Superior temporal gyrus (tissue), 1 donor: ENCODE data around the gene MAG.

ENCODE experiments used
- DNase-seq: peaks from one replicate; pipeline ENCODE4 v3.0.0-alpha.2; 2016; ENCODE audit errors: extremely low spot score

Gene MAG

DNA sequence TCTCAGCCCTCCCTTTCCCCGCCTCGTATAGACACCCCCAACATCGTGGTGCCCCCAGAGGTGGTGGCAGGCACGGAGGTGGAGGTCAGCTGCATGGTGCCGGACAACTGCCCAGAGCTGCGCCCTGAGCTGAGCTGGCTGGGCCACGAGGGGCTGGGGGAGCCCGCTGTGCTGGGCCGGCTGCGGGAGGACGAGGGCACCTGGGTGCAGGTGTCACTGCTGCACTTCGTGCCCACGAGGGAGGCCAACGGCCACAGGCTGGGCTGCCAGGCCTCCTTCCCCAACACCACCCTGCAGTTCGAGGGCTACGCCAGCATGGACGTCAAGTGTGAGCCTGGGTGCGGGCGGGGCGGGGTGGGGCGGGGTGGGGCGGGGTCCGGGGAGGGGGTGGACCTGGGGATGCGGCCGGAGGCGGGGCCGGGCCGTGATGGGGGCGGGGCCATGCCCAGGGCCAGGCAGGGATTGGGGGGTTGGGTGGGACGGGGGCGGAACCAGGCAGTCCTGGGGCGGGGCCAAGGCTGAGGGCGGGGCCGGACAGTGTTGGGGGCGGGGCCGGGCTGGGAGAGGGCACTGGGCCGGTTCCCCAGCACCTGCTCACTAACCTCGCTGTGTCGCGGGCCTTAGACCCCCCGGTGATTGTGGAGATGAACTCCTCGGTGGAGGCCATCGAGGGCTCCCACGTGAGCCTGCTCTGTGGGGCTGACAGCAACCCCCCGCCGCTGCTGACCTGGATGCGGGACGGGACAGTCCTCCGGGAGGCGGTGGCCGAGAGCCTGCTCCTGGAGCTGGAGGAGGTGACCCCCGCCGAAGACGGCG lies 7.8 kb downstream of the MAG start:
- no peak for DNase-seq

DNA sequence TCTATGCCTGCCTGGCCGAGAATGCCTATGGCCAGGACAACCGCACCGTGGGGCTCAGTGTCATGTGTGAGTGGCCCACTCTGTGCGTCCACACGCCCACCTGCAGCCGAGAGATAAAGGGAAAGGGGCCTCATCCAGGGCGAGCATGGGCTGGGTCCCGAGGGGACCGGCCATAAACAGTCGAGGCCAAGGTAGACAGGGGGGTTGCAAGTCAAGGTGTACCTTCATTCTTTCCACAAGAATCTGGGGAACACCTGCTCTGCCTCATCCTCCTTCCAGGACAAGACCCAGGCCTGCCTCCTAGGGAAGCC lies 8.3 kb downstream of the MAG start:
- no peak for DNase-seq

DNA sequence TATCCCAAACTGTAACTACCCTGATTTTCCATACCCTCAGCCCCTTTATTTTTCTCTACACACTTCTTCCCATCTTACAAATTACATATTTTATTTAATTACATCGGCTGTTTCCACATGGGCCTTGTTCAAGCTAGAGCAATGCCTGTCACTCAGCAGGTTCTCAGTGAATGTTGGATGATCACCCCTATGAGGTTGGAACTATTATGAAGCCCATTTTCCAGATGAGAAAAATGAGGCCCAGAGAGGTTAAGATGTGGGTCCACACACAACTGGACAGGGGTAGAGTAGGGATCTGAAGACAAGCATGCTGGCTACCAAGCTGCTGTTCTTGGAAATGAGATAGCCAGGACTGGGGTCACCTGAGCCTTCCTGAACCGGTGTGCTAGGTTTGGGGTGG lies 10.0 kb downstream of the MAG start:
- DNase-seq = no peak

DNA sequence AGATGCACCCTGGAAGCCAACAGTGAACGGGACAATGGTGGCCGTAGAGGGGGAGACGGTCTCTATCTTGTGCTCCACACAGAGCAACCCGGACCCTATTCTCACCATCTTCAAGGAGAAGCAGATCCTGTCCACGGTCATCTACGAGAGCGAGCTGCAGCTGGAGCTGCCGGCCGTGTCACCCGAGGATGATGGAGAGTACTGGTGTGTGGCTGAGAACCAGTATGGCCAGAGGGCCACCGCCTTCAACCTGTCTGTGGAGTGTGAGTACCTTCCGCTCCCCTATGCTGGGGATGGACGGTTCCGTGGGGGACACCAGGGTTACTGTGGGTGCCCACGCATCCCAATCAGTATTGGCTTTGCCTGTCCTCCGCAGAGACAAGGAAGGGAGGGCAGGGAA lies 10.5 kb downstream of the MAG start:
- DNase-seq = no peak

DNA sequence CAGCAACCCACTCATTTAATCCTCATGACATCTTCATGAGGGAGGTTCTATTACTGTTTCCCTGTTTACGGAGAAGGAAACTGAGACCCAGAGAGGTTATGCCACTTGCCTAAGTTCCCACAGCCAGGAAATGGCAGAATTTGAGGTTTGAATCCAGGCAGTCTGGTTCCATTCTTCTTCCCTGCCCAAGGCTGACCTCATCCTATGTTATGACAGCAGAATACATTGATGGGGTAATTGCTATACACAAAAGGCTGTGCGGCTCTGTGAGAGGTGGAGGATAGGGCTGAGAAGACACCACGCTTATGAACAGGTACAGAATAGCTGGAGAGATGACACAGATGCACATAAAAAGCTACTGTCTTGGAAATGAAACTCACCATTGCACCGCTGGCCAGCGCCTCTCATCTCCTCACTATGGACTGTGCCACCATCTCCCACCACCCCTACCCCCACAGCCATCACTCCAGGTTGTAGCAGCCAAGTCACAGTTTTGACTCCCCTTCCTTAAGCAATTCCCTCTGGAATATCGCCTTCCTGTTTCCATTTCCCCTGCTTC lies 11.5 kb downstream of the MAG start:
- no peak for DNase-seq

DNA sequence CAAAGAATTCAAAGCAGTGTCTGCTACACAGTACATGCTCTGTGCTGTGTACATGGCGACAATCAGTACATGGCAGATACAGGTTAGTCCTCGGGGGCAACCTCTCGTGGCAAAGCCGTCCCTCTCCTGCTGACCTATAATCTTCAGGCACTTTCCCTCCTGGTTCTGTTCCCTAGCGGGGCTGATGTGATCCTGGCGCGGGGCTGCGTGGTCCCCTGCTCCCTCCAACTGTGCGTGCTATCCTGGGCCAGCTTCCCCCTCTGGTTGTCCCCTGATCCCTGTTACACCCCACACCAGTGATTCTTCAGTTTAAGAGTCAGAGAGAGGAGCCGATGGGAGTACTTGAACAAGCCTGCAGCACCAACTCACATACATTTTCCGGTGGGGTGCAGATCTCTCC lies 12.1 kb downstream of the MAG start:
- DNase-seq = no peak

DNA sequence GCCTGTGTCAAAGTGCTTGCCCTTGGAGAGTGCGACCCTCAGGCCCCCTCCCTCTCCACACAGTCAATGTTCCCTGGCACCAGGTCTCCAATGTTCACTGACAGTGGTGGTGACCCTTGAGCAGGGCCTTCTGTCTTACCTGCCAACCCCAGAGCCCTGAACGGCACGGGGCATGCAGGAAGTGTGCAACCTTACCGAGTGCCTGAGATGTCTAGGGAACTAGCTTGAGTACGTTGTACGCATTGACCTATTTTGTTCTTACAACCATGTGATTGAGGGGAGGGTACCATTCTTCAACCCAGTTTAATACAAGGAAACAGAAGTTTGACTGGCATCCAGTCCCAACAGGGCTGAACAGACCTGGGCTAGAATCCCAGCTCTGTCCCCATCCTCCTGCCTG lies 13.2 kb downstream of the MAG start:
- no peak for DNase-seq

DNA sequence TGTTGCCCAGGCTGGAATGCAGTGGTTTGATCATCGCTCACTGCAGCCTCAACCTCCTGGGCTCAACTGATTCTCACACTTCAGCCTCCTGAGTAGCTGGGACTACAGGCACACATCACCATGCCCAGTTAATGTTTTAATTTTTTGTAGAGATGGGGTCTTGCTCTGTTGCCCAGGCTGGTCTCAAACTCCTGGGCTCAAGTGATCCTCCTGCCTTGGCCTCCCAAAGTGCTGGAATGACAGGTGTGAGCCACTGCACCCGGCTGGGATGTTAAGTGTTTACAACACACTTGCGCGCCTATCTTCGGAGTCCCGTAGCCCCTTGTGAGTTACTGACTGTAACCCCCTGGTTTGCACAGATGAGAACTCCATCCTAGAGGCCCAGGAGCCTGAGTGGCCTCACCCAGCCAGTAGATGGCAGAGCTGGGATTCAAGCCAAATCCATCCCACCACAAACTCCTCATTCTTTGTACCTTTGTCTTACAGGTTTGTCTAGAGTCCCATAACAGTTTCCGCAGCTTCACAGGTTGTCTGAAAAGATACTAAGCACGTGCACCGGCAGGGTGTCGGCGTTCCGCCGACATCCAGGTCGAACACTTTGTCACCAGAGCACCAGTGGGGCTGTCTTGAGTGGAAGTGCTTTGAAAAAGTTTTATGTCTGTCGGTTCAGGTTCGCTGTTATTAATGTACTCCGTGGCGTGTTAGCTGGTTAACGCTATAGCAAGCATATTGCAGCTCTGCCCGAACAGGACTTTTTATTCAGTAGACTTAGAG lies 14.7 kb downstream of the MAG start:
- DNase-seq = no peak

DNA sequence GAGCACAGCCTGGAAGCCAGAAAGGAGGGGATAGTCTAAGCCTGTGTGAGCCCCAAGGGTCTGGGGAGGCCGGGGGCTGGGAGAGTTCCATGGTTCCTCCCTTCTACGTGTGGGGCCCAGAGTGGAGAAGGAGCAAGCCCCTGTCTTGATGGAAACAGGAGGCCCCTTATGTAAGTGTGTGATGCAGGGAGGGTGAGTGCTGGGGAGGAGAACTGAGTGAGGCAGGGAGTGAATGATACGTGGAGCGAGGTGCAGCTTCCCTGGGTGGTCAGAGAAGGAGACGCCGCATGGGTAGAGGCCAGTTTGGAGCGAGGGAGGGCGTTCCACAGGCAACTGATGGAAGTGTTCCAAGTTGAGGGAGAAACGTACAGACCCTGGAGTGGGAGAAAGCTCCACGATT lies 16.0 kb downstream of the MAG start:
- no peak for DNase-seq

DNA sequence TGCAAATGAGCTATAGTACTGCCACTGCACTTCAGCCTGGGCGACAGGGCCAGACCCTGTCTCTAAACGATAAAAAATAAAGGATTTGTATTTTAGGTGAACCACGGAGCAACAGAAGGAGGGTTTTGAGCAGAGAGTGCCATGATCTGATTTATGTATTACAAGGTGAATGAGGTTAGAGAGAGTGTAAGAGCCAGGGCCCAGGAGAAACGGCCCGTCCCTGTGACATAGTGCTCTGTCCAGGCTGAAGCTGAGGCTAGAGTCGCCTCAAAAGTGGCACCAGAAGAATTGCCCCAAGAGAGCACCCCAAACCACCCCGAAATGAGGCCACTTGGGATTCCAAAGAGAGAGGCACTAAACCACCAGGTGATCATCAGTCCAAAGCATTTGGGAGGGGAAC lies 16.9 kb downstream of the MAG start:
- no peak for DNase-seq

DNA sequence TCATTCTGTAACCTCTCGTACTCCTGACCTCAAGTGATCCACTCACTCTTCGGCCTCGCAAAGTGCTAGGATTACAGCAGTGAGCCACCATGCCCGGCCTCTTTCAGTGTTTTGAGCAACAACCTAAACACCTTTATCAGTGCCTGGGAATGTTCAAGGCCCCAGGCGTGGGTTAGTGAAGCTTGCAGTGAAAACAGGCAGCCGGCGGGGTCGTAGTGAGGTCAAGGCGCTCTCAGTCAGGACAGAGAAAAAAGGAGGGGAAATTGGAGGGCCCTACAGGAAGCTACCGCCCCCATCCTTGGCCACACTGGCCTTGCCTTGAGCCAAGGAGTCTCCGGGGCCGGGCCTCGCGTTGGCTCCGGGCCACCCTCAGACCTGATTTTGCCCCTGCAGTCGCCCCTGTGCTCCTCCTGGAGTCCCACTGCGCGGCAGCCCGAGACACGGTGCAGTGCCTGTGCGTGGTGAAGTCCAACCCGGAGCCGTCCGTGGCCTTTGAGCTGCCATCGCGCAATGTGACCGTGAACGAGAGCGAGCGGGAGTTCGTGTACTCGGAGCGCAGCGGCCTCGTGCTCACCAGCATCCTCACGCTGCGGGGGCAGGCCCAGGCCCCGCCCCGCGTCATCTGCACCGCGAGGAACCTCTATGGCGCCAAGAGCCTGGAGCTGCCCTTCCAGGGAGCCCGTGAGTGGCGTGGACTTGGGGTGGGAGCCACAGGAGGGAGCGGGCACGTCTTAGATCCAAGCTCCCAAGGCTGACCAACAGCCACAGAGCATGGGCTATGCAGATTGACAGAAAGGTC lies 17.7 kb downstream of the MAG start:
- DNase-seq = no peak

DNA sequence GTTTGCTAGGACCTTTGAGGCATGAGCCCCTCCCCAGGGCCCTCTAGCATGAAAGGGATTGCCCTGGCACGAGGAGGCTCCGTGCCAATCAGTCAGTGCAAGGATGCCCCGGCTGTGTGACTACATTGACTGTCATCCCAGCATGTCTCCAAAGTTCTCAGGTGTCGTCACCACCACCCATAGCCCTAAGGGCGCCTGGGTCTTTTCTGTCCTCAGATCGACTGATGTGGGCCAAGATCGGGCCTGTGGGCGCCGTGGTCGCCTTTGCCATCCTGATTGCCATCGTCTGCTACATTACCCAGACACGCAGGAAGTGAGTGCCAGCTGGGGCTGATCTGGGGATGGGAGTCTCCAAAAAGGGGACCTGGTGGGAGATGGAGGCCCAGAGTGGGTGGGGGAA lies 18.4 kb downstream of the MAG start:
- DNase-seq = no peak

DNA sequence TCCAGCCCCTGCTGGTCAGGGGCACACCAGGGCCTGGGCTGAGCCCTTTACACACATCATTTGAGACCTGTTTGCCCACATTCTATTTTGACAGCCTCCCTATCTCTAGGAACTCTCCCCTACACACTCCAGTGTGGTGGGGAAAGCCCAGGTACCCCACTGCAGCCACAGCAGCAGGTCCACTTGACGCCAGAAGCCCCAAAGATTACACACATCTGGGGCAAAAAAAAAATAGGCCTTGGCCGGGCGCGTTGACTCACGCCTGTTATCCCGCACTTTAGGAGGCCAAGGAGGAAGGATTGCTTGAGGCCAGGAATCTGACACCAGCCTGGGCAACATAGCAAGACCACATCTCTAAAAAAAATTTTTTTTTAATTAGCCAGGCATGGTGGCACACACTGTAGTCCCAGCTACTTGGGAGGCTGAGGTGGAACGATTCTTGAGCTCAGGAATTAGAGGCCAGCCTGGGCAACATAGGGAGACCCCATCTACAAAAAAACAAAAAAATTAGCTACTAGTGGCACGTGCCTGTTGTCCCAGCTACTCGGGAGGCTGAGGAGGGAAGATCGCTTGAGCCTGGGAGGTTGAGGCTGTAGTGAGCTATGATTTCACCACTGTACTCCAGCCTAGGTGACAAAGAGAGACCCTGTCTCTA lies 19.0 kb downstream of the MAG start:
- no peak for DNase-seq

DNA sequence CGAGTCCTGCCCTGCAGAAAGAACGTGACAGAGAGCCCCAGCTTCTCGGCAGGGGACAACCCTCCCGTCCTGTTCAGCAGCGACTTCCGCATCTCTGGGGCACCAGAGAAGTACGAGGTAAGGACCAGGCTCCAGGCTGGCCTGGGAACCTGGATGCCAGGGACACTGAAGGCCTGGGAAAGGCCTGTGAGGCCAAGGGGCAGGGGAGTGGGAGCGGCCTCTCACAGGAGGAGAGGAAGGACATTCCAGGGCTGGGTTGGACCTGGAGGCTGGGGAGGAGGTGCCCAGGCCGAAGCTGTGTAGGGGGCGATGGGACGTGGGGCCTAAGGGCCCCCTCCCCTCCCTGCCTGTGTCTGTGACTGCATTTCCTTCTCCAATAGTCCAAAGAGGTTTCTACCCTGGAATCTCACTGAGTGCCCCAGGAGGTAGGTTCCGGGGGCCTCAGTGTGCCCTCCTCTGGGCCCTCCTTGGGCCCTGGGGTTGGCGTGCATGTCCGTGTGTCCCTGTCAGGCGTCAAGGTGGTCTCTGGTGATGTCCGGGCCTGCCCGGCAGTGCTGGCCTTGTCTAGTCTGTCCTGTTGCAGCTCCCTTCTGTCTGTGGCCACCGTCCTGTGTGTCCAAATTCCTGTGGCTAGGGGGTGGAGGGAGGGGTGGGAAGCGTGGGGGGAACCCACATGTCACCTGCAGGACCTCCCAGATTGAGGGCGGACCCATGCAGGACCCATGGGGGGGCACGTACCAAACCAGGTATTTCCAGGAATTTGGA lies 20.1 kb downstream of the MAG start:
- no peak for DNase-seq

DNA sequence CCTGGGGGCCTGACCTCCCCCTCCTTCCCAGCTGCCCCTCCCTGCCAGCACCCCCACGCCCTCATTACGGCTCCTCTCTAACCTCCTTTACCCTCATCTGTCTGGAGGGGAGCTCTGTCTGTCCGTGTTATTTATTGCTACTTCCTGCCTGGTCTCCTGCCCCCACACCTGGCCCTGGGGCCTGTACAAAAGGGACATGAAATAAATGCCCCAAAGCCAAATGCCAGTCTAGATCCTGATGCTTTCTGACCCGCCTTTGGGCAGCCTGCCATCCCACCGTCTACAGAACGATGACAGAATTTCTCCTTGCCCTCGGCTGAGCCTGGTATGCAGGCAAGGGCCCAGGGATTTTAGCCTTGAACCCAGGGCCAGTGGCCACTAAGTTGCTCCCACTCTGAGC lies 21.6 kb downstream of the MAG start:
- no peak for DNase-seq

DNA sequence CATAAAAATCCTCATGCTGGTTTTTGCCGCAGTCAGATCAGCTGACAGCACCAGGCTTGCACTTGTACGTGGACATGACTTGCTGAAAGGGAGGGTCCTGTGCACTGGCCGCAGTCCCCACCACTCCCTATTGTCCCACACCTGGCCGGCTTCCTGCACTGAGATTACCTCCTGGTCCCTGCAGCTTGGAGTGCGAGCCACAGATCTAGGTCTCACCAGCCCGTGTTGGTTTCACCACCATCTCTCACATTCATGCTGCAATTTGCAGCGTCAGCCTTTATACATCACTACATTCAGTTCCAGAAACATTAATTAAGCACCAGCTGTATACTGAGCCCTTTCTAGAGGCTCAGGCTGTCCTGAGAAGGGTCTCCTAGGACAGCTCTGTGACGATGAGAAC lies 22.1 kb downstream of the MAG start:
- no peak for DNase-seq

DNA sequence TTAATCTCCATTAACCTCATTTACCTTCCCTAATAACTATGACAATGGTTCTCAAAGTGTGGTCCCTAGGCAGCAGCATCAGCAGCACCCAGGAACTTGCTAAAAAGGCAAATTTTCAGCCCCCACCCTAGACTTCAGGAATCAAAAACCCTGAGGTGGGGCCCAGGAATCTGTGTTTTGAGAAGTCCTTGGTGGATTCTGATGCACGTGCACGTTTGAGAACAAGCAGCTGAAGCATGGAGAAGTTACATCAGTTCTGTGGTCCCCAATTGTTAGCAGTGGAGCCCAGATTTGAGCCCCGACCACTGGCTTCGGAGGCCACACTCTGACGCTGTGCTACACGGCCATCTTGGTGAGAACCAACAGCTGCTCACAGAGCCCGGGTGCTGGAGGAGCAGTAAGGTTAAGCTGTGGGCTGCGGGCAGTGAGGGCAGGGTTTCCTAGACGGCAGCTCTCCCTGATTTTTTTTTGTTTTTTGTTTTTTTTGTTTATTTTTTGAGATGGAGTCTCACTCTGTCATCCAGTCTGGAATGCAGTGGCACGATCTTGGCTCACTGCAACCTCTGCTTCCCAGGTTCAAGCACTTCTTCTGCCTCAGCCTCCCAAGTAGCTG lies 23.0 kb downstream of the MAG start:
- no peak for DNase-seq

DNA sequence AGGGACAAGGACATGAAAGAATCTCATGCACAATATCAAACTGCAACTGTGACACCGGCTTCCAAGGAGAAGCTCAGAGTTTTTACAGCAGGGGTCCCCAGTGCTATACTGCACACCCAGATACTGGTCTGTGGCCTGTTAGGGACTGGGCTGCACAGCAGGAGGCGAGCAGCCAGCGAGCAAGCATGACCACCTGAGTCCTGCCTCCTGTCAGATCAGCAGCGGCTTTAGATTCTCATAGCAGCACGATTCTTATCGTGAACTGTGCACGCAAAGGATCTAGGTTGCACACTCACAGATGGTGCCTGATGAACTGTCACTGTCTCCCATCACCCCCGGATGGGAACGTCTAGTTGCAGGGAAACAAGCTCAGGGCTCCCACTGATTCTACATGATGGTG lies 23.9 kb downstream of the MAG start:
- no peak for DNase-seq

DNA sequence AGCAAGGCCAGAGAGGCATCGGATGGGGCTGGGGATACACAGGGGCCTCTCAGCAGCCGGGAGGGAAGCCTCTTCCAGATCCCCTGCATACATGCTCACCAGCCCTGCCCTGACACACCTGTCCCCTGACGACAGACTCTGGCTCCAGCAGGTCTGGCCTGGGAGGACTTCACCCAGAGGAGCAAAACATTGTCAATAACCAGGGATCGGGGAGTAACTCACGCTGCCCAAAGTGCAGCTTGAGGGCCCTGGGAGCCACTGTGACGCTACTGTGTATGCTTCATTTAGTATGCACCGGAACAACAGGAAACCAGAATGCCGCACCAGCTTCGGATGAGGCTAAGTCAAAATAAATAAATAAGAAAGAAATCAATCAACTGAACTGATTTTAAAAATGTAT lies 24.6 kb downstream of the MAG start:
- DNase-seq = no peak

DNA sequence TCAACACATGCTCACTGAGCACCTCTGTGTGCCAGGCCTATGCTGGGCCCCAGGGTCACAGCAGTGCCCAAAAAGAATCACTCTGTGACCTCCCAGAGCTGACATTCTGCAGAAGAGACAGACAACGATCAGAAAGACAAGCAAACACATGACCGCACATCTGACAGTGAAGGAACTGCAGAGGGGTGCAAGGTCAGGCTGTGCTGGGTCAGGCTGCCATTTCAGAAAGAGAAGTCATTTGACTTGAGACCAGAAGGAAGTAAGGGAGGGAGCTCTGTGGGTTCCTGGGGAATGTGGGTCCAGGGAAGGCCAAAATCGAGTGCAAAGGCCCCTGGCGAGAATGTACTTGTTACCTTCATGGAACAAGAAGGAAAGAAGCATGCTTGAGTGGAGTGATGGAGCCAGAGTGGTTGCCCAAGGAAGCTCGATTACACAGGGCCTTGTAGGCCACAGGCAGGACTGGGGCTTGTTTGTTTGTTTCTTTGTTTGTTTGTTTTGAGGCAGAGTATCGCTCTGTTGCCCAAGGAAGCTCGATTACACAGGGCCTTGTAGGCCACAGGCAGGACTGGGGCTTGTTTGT lies 25.6 kb downstream of the MAG start:
- no peak for DNase-seq
